22Rv1 (cell line): ENCODE measurements around the gene EXOC1L.

Experiments
- ZFX ChIP-seq: fragments of 450-650 bp; IDR thresholded peaks from 2 replicates; pipeline ENCODE4 v1.6.1; 2017; ENCODE audit warnings: antibody characterized with exemption, borderline replicate concordance
- TF ChIP-seq, protein P1 (sequence below): fragments of 450-650 bp; IDR thresholded peaks from 2 replicates; pipeline ENCODE4 v1.5.1; 2017; ENCODE audit warnings: mild to moderate bottlenecking

DNA sequence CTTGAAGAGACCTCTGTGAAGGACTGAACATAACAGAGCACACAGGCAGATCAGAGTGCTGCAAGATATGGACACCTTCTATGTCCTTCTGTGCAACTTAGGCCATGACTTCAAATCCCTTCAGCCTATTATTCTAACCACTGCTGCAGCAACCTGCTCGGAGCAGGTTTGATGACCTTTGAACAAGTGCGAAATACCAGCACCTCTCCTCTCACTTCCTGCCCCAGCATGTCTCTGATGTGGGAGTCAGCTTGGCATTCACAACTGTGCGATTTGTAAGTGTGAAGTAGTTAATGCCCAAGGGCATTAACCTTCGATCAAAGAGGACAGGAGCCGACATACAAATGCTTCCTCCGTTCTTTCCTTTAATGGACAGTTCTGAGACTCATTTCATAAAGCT lies 32.3 kb downstream of the EXOC1L start:
- TF ChIP-seq, protein P1, sequence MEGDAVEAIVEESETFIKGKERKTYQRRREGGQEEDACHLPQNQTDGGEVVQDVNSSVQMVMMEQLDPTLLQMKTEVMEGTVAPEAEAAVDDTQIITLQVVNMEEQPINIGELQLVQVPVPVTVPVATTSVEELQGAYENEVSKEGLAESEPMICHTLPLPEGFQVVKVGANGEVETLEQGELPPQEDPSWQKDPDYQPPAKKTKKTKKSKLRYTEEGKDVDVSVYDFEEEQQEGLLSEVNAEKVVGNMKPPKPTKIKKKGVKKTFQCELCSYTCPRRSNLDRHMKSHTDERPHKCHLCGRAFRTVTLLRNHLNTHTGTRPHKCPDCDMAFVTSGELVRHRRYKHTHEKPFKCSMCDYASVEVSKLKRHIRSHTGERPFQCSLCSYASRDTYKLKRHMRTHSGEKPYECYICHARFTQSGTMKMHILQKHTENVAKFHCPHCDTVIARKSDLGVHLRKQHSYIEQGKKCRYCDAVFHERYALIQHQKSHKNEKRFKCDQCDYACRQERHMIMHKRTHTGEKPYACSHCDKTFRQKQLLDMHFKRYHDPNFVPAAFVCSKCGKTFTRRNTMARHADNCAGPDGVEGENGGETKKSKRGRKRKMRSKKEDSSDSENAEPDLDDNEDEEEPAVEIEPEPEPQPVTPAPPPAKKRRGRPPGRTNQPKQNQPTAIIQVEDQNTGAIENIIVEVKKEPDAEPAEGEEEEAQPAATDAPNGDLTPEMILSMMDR: no peak
- TF ChIP-seq ZFX: no peak
